PC-3 (cell line): ENCODE results near the gene HMCN1. TPM values are rescaled to one million over a fixed set of nuclear protein-coding genes. Genes with fewer than 3 reads are reported as not detected.

Source experiments
- ATAC-seq: fragments of 200-7000 bp; cut with Tn5 transposase; 2 replicates; pipeline ENCODE4 v1.9.1; 2020; ENCODE audit warnings: mild to moderate bottlenecking, moderate library complexity
- BruUV-seq: library from RNA; stranded (reverse); fragments of 400-500 nt; replicated peaks from 2 replicates; lab custom pipeline; 2021; lab: Mats Ljungman, UMichigan
- CTCF ChIA-PET: fragments of 300-600 bp; sonication (Branson Sonifier 250); formaldehyde crosslinking; loops from one replicate; lab custom pipeline; 2022; ENCODE audit warnings: antibody characterized with exemption; lab: Charles Lee
- POLR2A ChIA-PET: fragments of 300-600 bp; sonication (Branson Sonifier 250); formaldehyde crosslinking; loops from one replicate; lab custom pipeline; 2022; ENCODE audit warnings: antibody characterized with exemption; ENCODE audit not compliant: unreplicated experiment; lab: Charles Lee
- DNase-seq: peaks from one replicate; pipeline ENCODE4 v3.0.0-alpha.2; 2015
- H2AFZ ChIP-seq: fragments of 300-600 bp; sonication (generic); 2 replicates; pipeline ENCODE4 v1.6.0; 2016; ENCODE audit warnings: antibody characterized with exemption, low read length
- H3F3A ChIP-seq: fragments of 300-600 bp; sonication (generic); one replicate; pipeline ENCODE4 v1.6.0; 2017; ENCODE audit warnings: antibody characterized with exemption, low read length, control low read depth, mild to moderate bottlenecking; ENCODE audit not compliant: unreplicated experiment
- H3K27ac ChIP-seq: fragments of 300-600 bp; sonication (generic); 2 replicates; pipeline ENCODE4 v1.5.1; 2016; ENCODE audit warnings: mild to moderate bottlenecking, low read length
- H3K27me3 ChIP-seq: fragments of 300-600 bp; sonication (generic); 2 replicates; pipeline ENCODE4 v1.6.1; 2016; ENCODE audit warnings: low read length, mixed read lengths
- H3K36me3 ChIP-seq: fragments of 300-600 bp; sonication (generic); 2 replicates; pipeline ENCODE4 v1.6.1; 2016; ENCODE audit warnings: low read depth, mixed run types, low read length, mixed read lengths
- H3K4me1 ChIP-seq: fragments of 300-600 bp; sonication (generic); 2 replicates; pipeline ENCODE4 v1.5.1; 2016; ENCODE audit warnings: low read length; ENCODE audit not compliant: insufficient read depth
- H3K4me2 ChIP-seq: fragments of 300-600 bp; sonication (generic); 2 replicates; pipeline ENCODE4 v1.6.0; 2016; ENCODE audit warnings: low read length
- H3K4me3 ChIP-seq: fragments of 300-600 bp; sonication (generic); 2 replicates; pipeline ENCODE4 v1.5.1; 2016; ENCODE audit warnings: mild to moderate bottlenecking, low read length, mixed read lengths
- H3K79me2 ChIP-seq: fragments of 300-600 bp; sonication (generic); 2 replicates; pipeline ENCODE4 v1.6.1; 2017; ENCODE audit warnings: low read length, mixed read lengths
- H3K9ac ChIP-seq: fragments of 300-600 bp; sonication (generic); 2 replicates; pipeline ENCODE4 v1.6.0; 2016; ENCODE audit warnings: mild to moderate bottlenecking, low read length
- H3K9me2 ChIP-seq: fragments of 300-600 bp; sonication (generic); replicated peaks from 2 replicates; pipeline ENCODE4 v1.6.1; 2016; ENCODE audit warnings: mixed run types, low read length, mixed read lengths
- H3K9me3 ChIP-seq: fragments of 300-600 bp; sonication (generic); 2 replicates; pipeline ENCODE4 v1.6.1; 2016; ENCODE audit warnings: low read length, mixed read lengths
- H4K20me1 ChIP-seq: fragments of 300-600 bp; sonication (generic); 2 replicates; pipeline ENCODE4 v1.6.1; 2016; ENCODE audit warnings: low read length, mixed read lengths
- CTCF ChIP-seq: fragments of 300-600 bp; sonication (generic); conservative IDR thresholded peaks from 2 replicates; pipeline ENCODE4 v1.5.1; 2017; ENCODE audit warnings: antibody characterized with exemption, low read depth, mild to moderate bottlenecking, low read length
- EZH2 ChIP-seq: fragments of 300-600 bp; sonication (generic); IDR thresholded peaks from one replicate; pipeline ENCODE4 v1.6.1; 2017; ENCODE audit warnings: antibody characterized with exemption, mild to moderate bottlenecking, low read length; ENCODE audit not compliant: unreplicated experiment
- EZH2phosphoT487 ChIP-seq: fragments of 300-600 bp; sonication (generic); IDR thresholded peaks from 2 replicates; pipeline ENCODE4 v1.6.1; 2018; ENCODE audit warnings: mild to moderate bottlenecking, antibody characterized with exemption, low read length, borderline replicate concordance
- intact Hi-C: fragments of 100-400 bp; cut with micrococcal nuclease; formaldehyde crosslinking; loops from 2 replicates; pipeline ENCODE4 v1.9.0; 2023
- total RNA-seq: library from RNA; depleted of rRNA; stranded (reverse); fragments of >200 nt; gene quantifications from 2 replicates; pipeline ENCODE4 v1.2.3, GENCODE V29; 2014

HMCN1 gene
- total RNA-seq, 1 experiment from 2014 or later, result 0.66 TPM

DNA sequence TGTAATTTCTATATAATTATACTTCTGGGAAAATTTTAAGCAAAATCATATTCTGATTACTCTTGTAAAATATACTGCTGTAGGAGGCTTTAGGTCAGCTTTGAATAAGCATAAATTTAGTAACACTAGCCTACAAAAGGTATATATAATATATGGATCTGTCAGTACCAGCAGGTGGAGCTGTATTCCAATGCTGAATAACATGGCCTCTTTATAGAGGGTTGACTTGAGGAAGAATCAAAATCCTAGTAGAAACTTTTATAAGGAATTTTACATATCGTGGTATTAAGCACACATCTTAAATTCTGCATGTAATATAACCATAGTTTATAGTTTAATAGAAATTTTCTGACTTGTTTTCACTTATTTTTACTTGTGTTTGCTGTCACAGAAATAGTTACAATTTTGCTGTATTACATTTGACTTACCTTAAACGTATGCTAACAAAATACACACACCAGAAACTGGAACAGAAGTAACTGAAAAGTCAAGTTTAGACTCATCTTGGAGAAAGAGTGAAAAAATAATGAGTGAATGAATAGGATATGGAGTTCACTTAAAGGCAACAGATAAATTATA, 79.3 kb downstream of the HMCN1 start:
- Histone ChIP-seq H3K4me2 (no peak overlapping the region), H3F3A (no peaks in the 10 kb centered on the region), H3K9ac (no peak overlapping the region), H3K9me3 (no peaks in the 10 kb centered on the region), H2AFZ (no peak overlapping the region), H3K27ac (no peak overlapping the region), H3K4me3 (no peak overlapping the region), H3K27me3 (no peaks in the 10 kb centered on the region), H3K36me3 (no peaks in the 10 kb centered on the region), H3K9me2 (no peaks in the 10 kb centered on the region), H3K79me2 (no peaks in the 10 kb centered on the region), H4K20me1 (no peaks in the 10 kb centered on the region), H3K4me1 (no peaks in the 10 kb centered on the region)
- CTCF ChIA-PET, result interaction anchor here (1.0 kb wide), 1 partner anchor 93 kb away, joined by 3 read pairs; no protein-coding TSS in a partner anchor
- peak; percentile 84 for ATAC-seq
- BruUV-seq, result no TSS peak
- intact Hi-C loops, result loop anchor here (1.0 to 10.0 kb wide), 6 partner anchors 39 to 399 kb away; no protein-coding TSS in a partner anchor
- POLR2A ChIA-PET, result no interaction called here
- DNase-seq, result peak; percentile 73
- TF ChIP-seq CTCF (peak; percentile 70), EZH2 (no peak)

GRCh38 chr1:185816460-185816859, 82.3 kb downstream of the HMCN1 start:
- ChIA-PET CTCF (interaction anchor here (0.6 kb wide), 1 partner anchor 172 kb away, joined by 4 read pairs; no protein-coding TSS in a partner anchor), POLR2A (no interaction called here)
- no TSS peak for BruUV-seq
- Histone ChIP-seq H3K9me2 (no peaks in the 10 kb centered on the region), H3K4me2 (no peak overlapping the region), H3K4me1 (no peaks in the 10 kb centered on the region), H3K27me3 (no peaks in the 10 kb centered on the region), H3K36me3 (no peaks in the 10 kb centered on the region), H3K27ac (no peak overlapping the region), H3K9me3 (no peaks in the 10 kb centered on the region), H3K79me2 (no peaks in the 10 kb centered on the region), H3F3A (no peaks in the 10 kb centered on the region), H4K20me1 (no peaks in the 10 kb centered on the region), H3K9ac (no peak overlapping the region), H3K4me3 (no peak overlapping the region), H2AFZ (no peak overlapping the region)
- intact Hi-C loops, result loop anchor here (10.0 kb wide), 1 partner anchor 178 kb away; no protein-coding TSS in a partner anchor
- no peak for DNase-seq
- ATAC-seq, result no peak
- no peak for TF ChIP-seq EZH2
- TF ChIP-seq CTCF, result no peak
- TF ChIP-seq EZH2phosphoT487, result no peak

GRCh38 chr1:185819798-185820197, 85.6 kb downstream of the HMCN1 start:
- intact Hi-C loops, result loop anchor here (10.0 kb wide), 1 partner anchor 175 kb away; no protein-coding TSS in a partner anchor
- Histone ChIP-seq H3K9ac (no peak overlapping the region), H3K27me3 (no peaks in the 10 kb centered on the region), H3K4me2 (no peak overlapping the region), H3K36me3 (no peaks in the 10 kb centered on the region), H3K79me2 (no peaks in the 10 kb centered on the region), H4K20me1 (no peaks in the 10 kb centered on the region), H3K9me3 (no peaks in the 10 kb centered on the region), H3K4me1 (peaks cover 7% of the 10 kb centered on the region; the same call in 1 of the 2 replicates), H3F3A (no peaks in the 10 kb centered on the region), H3K27ac (no peak overlapping the region), H2AFZ (no peak overlapping the region), H3K4me3 (no peak overlapping the region), H3K9me2 (no peaks in the 10 kb centered on the region)
- no peak for TF ChIP-seq CTCF
- no peak for TF ChIP-seq EZH2
- TF ChIP-seq EZH2phosphoT487, result no peak
- CTCF ChIA-PET, result no interaction called here
- POLR2A ChIA-PET, result no interaction called here
- BruUV-seq, result no TSS peak
- DNase-seq (no peak), ATAC-seq (no peak)
